Kidney (tissue), 14 donors: ENCODE results near the gene FADS2. TPM values are rescaled to one million over a fixed set of nuclear protein-coding genes. Genes with fewer than 3 reads are reported as not detected.
"Not testable (repeated sequence)": the region's sequence is repeated elsewhere in the genome, so short reads cannot be mapped to it uniquely, and the experiment has no call there.

Experiments used
- DNase-seq, 5 donors: peaks; one replicate each; pipeline ENCODE4 v3.0.0-alpha.2; 2013 to 2020
- FAIRE-seq: peaks from 2 replicates; lab custom pipeline; 2012; peaks lifted over from hg19 to GRCh38; lab: Jason Lieb, UNC
- H3K27ac ChIP-seq, 2 donors: one replicate each; pipeline ENCODE4 v1.7.0; 2013; ENCODE audit warnings: low read depth in 2 of 2, low read length in 2 of 2, inconsistent platforms in 1 of 2
- H3K27me3 ChIP-seq: one replicate; pipeline ENCODE4 v1.7.1; 2013; ENCODE audit warnings: low read length, inconsistent platforms; ENCODE audit not compliant: control insufficient read depth, insufficient read depth
- H3K36me3 ChIP-seq, 3 donors: one replicate each; pipeline versions ENCODE4 v1.7.0 to v1.7.1; 2013; ENCODE audit warnings: low read length in 3 of 3, control low read depth in 1 of 3, inconsistent platforms in 1 of 3; ENCODE audit not compliant: insufficient read depth in 3 of 3, control insufficient read depth in 2 of 3
- H3K4me1 ChIP-seq, 3 donors: one replicate each; pipeline versions ENCODE4 v1.7.0 to v1.7.1; 2013; ENCODE audit warnings: low read length in 3 of 3, inconsistent platforms in 1 of 3, low read depth in 1 of 3; ENCODE audit not compliant: control insufficient read depth in 2 of 3, insufficient read depth in 2 of 3
- H3K4me3 ChIP-seq, 3 donors: one replicate each; pipeline versions ENCODE4 v1.7.0 to v1.8.1; 2013; ENCODE audit warnings: low read length in 3 of 3, control low read depth in 1 of 3, inconsistent platforms in 1 of 3
- H3K9ac ChIP-seq, 3 donors: one replicate each; pipeline versions ENCODE4 v1.7.0 to v1.7.1; 2013; ENCODE audit warnings: low read length in 3 of 3, control low read depth in 1 of 3, inconsistent platforms in 1 of 3
- H3K9me3 ChIP-seq, 3 donors: one replicate each; pipeline versions ENCODE4 v1.7.0 to v1.7.1; 2013; ENCODE audit warnings: low read length in 3 of 3, control low read depth in 1 of 3, inconsistent platforms in 1 of 3; ENCODE audit not compliant: control insufficient read depth in 2 of 3, insufficient read depth in 1 of 3
- CTCF ChIP-seq: IDR thresholded peaks from 3 replicates; pipeline ENCODE4 v1.5.1; 2012; ENCODE audit warnings: mild to moderate bottlenecking, moderate library complexity, borderline replicate concordance; ENCODE audit not compliant: insufficient read depth; ENCODE audit errors: extremely low read depth
- intact Hi-C: fragments of 100-400 bp; cut with DNase I; formaldehyde crosslinking; loops from one replicate; pipeline ENCODE4 v1.11.1; 2022
- polyA plus RNA-seq: library from polyadenylated mRNA; stranded (reverse); fragments of 350-450 nt; fragmentation: Illumina TruSeq; extraction: RNeasy Lipid Tissue Mini Kit (QIAGEN cat#74804); gene quantifications from one replicate; pipeline ENCODE4 v1.2.3, GENCODE V29; 2014; ENCODE audit warnings: low read depth, low replicate concordance; ENCODE audit not compliant: insufficient read depth
- total RNA-seq: library from RNA; stranded (reverse); fragmentation: NEBNext Ultra II Directional; extraction: Animal tissue kit (Norgen Biotek cat#: 25700); gene quantifications from one replicate; pipeline ENCODE4 v1.2.1, GENCODE V29; 2021
- donor health status: control.
- donor health status: control.
- donor health status: control.
- donor health status: control.
- donor health status: control.
- donor health status: DM: yes; HTN: yes; CAD: no.
- donor health status: Normal renal cell carcinoma (clear cell type).

Gene FADS2
- total and polyA plus RNA-seq, 2 donors from 2014 or later, result 9.8 to 49.2 TPM

- Histone ChIP-seq H3K27me3 (no peaks in the 10 kb centered on the region), H3K36me3 (no peaks in the 10 kb centered on the region), H3K9me3 (no peaks in the 10 kb centered on the region), H3K27ac (no peak overlapping the region), H3K9ac (no peak overlapping the region), H3K4me1 (no peaks in the 10 kb centered on the region), H3K4me3 (no peak overlapping the region)
- intact Hi-C loops, result no loop called here
- DNase-seq (no peak), FAIRE-seq (no peak)
- no peak for TF ChIP-seq CTCF
Measured at GRCh38 chr11:61880031-61880430, 51.9 kb downstream of the FADS2 start.

GRCh38 chr11:61880454-61880853 lies 52.4 kb downstream of the FADS2 start:
- DNase-seq, result no peak
- no peaks in the 10 kb centered on the region for H3K27me3 ChIP-seq
- intact Hi-C loops, result no loop called here
- H3K4me3 ChIP-seq, result no peak overlapping the region
- H3K9me3 ChIP-seq, result no peaks in the 10 kb centered on the region
- no peak overlapping the region for H3K9ac ChIP-seq
- no peaks in the 10 kb centered on the region for H3K4me1 ChIP-seq
- TF ChIP-seq CTCF, result no peak
- no peaks in the 10 kb centered on the region for H3K36me3 ChIP-seq
- no peak overlapping the region for H3K27ac ChIP-seq
- FAIRE-seq, result no peak

- H3K9ac ChIP-seq, result no peak overlapping the region
- intact Hi-C loops, result no loop called here
- no peaks in the 10 kb centered on the region for H3K4me1 ChIP-seq
- no peaks in the 10 kb centered on the region for H3K27me3 ChIP-seq
- FAIRE-seq (no peak), DNase-seq (no peak)
- TF ChIP-seq CTCF, result no peak
- H3K36me3 ChIP-seq, result no peaks in the 10 kb centered on the region
- no peaks in the 10 kb centered on the region for H3K9me3 ChIP-seq
- no peak overlapping the region for H3K27ac ChIP-seq
- H3K4me3 ChIP-seq, result no peak overlapping the region
Measured at GRCh38 chr11:61881397-61881796, 53.3 kb downstream of the FADS2 start.

- DNase-seq, H3K4me1 ChIP-seq, H3K9me3 ChIP-seq, H3K9ac ChIP-seq, intact Hi-C loops, H3K36me3 ChIP-seq, FAIRE-seq, H3K27me3 ChIP-seq, H3K4me3 ChIP-seq, H3K27ac ChIP-seq: not testable (repeated sequence)
Measured at GRCh38 chr11:61882267-61882666, 54.2 kb downstream of the FADS2 start.
